ENCODE measurements around the gene GCKR.
A peak's percentile ranks its signal among the peaks of the same experiment; 100 is the strongest.

Gene GCKR

DNA sequence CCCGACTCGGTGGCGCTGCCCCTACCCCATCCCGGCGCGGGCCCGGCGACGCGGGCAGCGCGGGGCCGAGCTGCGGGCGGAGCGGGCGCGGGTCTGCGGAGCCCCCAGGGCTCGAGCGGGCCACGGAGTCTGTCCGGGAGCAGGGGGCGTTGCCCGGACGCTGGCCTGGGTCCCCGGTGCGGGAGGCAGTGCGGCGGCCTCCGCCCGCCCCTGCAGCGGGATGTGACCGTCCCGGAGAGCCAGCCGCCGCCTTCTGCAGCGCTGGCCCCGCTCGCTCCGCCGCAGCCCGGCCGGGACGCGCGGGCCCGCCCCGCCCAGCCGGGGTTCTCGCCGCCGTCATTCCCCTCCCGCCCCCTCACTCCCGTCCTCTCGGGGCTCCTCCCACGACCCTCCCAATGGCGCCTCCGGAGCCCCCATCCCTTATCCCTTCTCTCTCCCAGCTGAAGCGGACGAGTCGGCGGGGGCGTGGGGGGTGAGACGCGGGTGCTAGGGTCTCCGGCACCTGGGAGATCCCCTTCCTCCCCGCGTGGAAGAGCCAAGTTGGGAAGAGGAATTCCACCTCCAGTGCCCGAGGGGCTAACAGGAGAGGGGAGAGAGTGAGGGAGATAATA is 1.6 kb upstream of the GCKR start, which contains the start of gene FNDC4 (continued):
- TF ChIP-seq SCRT1 (tag by site-specific recombination; IDR thresholded peaks at IDR 0.05; ENCODE audit: borderline replicate concordance) (no peak), ZNF558 (tag by site-specific recombination; IDR thresholded peaks at IDR 0.05) (no peak), ZNF626 (tag by site-specific recombination; IDR thresholded peaks at IDR 0.05) (no peak), ZFHX2 (tag by site-specific recombination; conservative IDR thresholded peaks at IDR 0.05) (peak; percentile 77), EGR2 (tag by site-specific recombination; IDR thresholded peaks at IDR 0.05; ENCODE audit: low read depth) (peak; percentile 37; the same call in 1 of the 2 replicates), BCL11A (tag by site-specific recombination; IDR thresholded peaks at IDR 0.05; ENCODE audit: low read depth) (no peak), ZNF366 (tag by site-specific recombination; conservative IDR thresholded peaks at IDR 0.05) (0 out of 2 replicates have a peak, but pooled peaks have one; percentile 38), ZNF404 (tag by site-specific recombination; IDR thresholded peaks at IDR 0.05) (no peak), ZNF157 (tag by site-specific recombination; IDR thresholded peaks at IDR 0.05) (no peak), ZBTB20 (tag by site-specific recombination; IDR thresholded peaks at IDR 0.05) (0 out of 2 replicates have a peak, but pooled peaks have one; percentile 16), SP3 (tag by site-specific recombination; IDR thresholded peaks at IDR 0.05) (peak; percentile 58), ZNF654 (tag by site-specific recombination; IDR thresholded peaks at IDR 0.05; ENCODE audit: low read depth) (no peak)
- TF ChIP-seq, protein P1, sequence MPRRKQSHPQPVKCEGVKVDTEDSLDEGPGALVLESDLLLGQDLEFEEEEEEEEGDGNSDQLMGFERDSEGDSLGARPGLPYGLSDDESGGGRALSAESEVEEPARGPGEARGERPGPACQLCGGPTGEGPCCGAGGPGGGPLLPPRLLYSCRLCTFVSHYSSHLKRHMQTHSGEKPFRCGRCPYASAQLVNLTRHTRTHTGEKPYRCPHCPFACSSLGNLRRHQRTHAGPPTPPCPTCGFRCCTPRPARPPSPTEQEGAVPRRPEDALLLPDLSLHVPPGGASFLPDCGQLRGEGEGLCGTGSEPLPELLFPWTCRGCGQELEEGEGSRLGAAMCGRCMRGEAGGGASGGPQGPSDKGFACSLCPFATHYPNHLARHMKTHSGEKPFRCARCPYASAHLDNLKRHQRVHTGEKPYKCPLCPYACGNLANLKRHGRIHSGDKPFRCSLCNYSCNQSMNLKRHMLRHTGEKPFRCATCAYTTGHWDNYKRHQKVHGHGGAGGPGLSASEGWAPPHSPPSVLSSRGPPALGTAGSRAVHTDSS (tag by site-specific recombination; IDR thresholded peaks at IDR 0.05), result no peak
- TF ChIP-seq, protein P2, sequence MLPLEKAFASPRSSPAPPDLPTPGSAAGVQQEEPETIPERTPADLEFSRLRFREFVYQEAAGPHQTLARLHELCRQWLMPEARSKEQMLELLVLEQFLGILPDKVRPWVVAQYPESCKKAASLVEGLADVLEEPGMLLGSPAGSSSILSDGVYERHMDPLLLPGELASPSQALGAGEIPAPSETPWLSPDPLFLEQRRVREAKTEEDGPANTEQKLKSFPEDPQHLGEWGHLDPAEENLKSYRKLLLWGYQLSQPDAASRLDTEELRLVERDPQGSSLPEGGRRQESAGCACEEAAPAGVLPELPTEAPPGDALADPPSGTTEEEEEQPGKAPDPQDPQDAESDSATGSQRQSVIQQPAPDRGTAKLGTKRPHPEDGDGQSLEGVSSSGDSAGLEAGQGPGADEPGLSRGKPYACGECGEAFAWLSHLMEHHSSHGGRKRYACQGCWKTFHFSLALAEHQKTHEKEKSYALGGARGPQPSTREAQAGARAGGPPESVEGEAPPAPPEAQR (tag by site-specific recombination; IDR thresholded peaks at IDR 0.05), result no peak
- TF ChIP-seq, protein P3, sequence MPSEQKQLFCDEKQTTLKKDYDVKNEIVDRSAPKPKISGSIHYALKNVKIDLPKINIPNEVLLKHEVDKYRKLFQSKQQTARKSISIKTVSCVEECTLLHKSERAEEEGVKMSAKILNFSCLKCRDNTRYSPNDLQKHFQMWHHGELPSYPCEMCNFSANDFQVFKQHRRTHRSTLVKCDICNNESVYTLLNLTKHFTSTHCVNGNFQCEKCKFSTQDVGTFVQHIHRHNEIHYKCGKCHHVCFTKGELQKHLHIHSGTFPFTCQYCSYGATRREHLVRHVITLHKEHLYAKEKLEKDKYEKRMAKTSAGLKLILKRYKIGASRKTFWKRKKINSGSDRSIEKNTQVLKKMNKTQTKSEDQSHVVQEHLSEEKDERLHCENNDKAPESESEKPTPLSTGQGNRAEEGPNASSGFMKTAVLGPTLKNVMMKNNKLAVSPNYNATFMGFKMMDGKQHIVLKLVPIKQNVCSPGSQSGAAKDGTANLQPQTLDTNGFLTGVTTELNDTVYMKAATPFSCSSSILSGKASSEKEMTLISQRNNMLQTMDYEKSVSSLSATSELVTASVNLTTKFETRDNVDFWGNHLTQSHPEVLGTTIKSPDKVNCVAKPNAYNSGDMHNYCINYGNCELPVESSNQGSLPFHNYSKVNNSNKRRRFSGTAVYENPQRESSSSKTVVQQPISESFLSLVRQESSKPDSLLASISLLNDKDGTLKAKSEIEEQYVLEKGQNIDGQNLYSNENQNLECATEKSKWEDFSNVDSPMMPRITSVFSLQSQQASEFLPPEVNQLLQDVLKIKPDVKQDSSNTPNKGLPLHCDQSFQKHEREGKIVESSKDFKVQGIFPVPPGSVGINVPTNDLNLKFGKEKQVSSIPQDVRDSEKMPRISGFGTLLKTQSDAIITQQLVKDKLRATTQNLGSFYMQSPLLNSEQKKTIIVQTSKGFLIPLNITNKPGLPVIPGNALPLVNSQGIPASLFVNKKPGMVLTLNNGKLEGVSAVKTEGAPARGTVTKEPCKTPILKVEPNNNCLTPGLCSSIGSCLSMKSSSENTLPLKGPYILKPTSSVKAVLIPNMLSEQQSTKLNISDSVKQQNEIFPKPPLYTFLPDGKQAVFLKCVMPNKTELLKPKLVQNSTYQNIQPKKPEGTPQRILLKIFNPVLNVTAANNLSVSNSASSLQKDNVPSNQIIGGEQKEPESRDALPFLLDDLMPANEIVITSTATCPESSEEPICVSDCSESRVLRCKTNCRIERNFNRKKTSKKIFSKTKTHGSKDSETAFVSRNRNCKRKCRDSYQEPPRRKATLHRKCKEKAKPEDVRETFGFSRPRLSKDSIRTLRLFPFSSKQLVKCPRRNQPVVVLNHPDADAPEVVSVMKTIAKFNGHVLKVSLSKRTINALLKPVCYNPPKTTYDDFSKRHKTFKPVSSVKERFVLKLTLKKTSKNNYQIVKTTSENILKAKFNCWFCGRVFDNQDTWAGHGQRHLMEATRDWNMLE (tag by site-specific recombination; conservative IDR thresholded peaks at IDR 0.05; ENCODE audit: low read depth), result no peak

DNA sequence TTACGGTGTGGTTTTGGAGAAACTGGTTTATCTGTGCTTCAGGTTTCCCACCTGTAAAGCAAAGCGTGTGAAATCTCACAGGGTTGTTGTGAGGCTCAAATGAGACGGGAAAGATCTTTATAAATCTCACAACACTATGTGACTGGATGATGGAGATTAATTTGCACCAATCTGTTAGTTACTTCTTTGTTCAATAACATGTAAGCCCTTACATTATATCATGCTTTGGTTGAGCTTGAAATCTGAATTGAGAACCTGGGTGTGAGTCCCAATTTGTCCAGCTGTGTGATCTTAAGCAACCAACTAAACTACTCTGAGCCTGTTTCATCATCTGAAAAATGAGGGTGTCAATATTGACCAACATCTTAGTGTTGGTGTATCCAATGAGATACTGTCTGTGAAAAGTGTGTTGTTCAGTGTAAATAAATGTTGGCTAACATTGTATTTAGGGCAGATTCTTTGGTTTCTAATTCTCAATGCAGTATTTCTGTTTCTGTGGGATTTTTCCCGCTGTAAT is 741 bp upstream of the GCKR start:
- Histone ChIP-seq H3K4me1 (ENCODE audit: control insufficient read depth, insufficient read depth, low read length) (no peaks in the 10 kb centered on the region; the same call in 1 of the 2 replicates), H3K4me3 (ENCODE audit: low read depth, low read length) (no peak overlapping the region), H3K36me3 (ENCODE audit: control insufficient read depth in 2 of 2, insufficient read depth in 1 of 2, low read length in 2 of 2) (peaks cover 0 to 3% of the 10 kb centered on the region in 2 experiments; a peak in 1 of 3 replicates), H3K27ac (ENCODE audit: extremely low read depth, low read depth, low read length) (no peak overlapping the region), H3K9me3 (ENCODE audit: control insufficient read depth, insufficient read depth, low read depth, low read length) (no peaks in the 10 kb centered on the region)
- TF ChIP-seq GLIS1 (tag by site-specific recombination; IDR thresholded peaks at IDR 0.05) (no peak), ZNF239 (tag by site-specific recombination; IDR thresholded peaks at IDR 0.05) (no peak), ZNF664 (tag by site-specific recombination; IDR thresholded peaks at IDR 0.05) (no peak), ZNF654 (tag by site-specific recombination; IDR thresholded peaks at IDR 0.05; ENCODE audit: low read depth) (no peak), ZNF394 (tag by site-specific recombination; IDR thresholded peaks at IDR 0.05; ENCODE audit: borderline replicate concordance) (no peak), SP7 (tag by site-specific recombination; IDR thresholded peaks at IDR 0.05) (no peak), ZNF248 (tag by site-specific recombination; IDR thresholded peaks at IDR 0.05) (no peak)
- TF ChIP-seq, protein P4, sequence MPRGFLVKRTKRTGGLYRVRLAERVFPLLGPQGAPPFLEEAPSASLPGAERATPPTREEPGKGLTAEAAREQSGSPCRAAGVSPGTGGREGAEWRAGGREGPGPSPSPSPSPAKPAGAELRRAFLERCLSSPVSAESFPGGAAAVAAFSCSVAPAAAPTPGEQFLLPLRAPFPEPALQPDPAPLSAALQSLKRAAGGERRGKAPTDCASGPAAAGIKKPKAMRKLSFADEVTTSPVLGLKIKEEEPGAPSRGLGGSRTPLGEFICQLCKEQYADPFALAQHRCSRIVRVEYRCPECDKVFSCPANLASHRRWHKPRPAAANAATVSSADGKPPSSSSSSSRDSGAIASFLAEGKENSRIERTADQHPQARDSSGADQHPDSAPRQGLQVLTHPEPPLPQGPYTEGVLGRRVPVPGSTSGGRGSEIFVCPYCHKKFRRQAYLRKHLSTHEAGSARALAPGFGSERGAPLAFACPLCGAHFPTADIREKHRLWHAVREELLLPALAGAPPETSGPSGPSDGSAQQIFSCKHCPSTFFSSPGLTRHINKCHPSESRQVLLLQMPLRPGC (tag by site-specific recombination; IDR thresholded peaks at IDR 0.05), result no peak
- CTCF ChIA-PET, result interaction anchor here (0.8 kb wide), 2 partner anchors 40 to 188 kb away, joined by 3 to 4 read pairs; no protein-coding TSS in a partner anchor
- POLR2A ChIA-PET, result no interaction called here

All from HEK293 (cell line).